ENCODE data around the gene RNF220. TPM values are rescaled to one million over a fixed set of nuclear protein-coding genes. Genes with fewer than 3 reads are reported as not detected.
"Not testable (repeated sequence)": the region's sequence is repeated elsewhere in the genome, so short reads cannot be mapped to it uniquely, and the experiment has no call there.

RNF220 gene
- total and polyA plus RNA-seq, 2 of the 4 experiments (the other 2 are of a cell fraction) = 71.8 to 77.1 TPM

DNA sequence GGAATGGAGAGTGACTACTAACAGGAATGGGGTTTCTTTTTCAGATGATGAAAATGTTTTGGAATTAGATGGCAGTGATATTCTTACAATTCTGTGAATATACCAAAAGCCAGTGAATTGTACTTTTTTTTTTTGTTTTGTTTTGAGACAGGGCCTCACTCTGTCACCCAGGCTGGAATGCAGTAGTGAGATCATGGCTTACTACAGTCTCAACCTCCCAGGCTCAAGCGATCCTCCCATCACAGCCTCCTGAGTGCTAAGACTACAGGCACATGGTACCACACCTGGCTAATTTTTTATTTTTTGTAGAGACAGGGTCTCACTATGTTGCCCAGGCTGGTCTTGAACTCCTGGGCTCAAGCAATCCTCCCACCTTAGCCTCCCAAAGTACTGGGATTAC lies 261.7 kb downstream of the RNF220 start:
- H3K27ac ChIP-seq (ENCODE audit: insufficient read depth, low read length); CTCF ChIA-PET; H4K5ac ChIP-seq (ENCODE audit: low read depth, low read length); H2AK5ac ChIP-seq (ENCODE audit: low read depth, low read length); H3K56ac ChIP-seq (ENCODE audit: extremely low read depth, insufficient read depth, low read length); H3K4me1 ChIP-seq (ENCODE audit: control insufficient read depth, insufficient read depth, low read length); H3K79me1 ChIP-seq (ENCODE audit: low read depth in 1 of 2, low read length in 2 of 2); H4K8ac ChIP-seq (ENCODE audit: low read depth in 2 of 2, low read length in 2 of 2); H3K4me3 ChIP-seq (ENCODE audit: insufficient read depth, low read depth, low read length); H3K9ac ChIP-seq (ENCODE audit: low read depth, low read length); H2AFZ ChIP-seq (replicated peaks; ENCODE audit: low read length, poor library complexity); H2BK5ac ChIP-seq (ENCODE audit: low read depth, low read length, poor library complexity, severe bottlenecking); H3K18ac ChIP-seq (ENCODE audit: low read depth, low read length); H3K4ac ChIP-seq (ENCODE audit: low read depth, low read length); H2BK120ac ChIP-seq (ENCODE audit: low read depth, low read length); dilution Hi-C loops (cut with HindIII; ENCODE audit: low sequenced_read_pairs, unreplicated experiment); POLR2A ChIA-PET (ENCODE audit: unreplicated experiment); H3K14ac ChIP-seq (replicated peaks; ENCODE audit: low read depth, low read length); H2AK9ac ChIP-seq (replicated peaks; ENCODE audit: low read depth, low read length, poor library complexity); H2BK20ac ChIP-seq (ENCODE audit: low read depth, low read length); DNase-seq; H3K36me3 ChIP-seq (ENCODE audit: control insufficient read depth, insufficient read depth, low read length); H3K9me3 ChIP-seq (ENCODE audit: control insufficient read depth, insufficient read depth, low read length); H3K27me3 ChIP-seq (ENCODE audit: control insufficient read depth, insufficient read depth, low read length); H4K20me1 ChIP-seq (ENCODE audit: insufficient read depth, low read length); in situ Hi-C loops (cut with MboI; ENCODE audit: low sequenced_read_pairs); H3K4me2 ChIP-seq (ENCODE audit: low read depth, low read length); H2BK15ac ChIP-seq (ENCODE audit: low read depth, low read length); H4K91ac ChIP-seq (ENCODE audit: insufficient read depth, low read depth, low read length); intact Hi-C loops (cut with micrococcal nuclease); H3K23ac ChIP-seq (ENCODE audit: low read depth, low read length); H3K9me1 ChIP-seq (ENCODE audit: insufficient read depth, low read length); BruUV-seq (replicated peaks); ATAC-seq (ENCODE audit: low read depth): not testable (repeated sequence)
- no CpG with 5 or more reads among the region's 1 CpG for WGBS, 2 experiments (ENCODE audit: extremely low coverage in 2 of 2, insufficient read length in 1 of 2)
